HG03342 (cell line): ENCODE data around the gene SPECC1.
"Not testable (repeated sequence)": the region's sequence is repeated elsewhere in the genome, so short reads cannot be mapped to it uniquely, and the experiment has no call there.

Experiments
- ATAC-seq: cut with Tn5 transposase; IDR thresholded peaks from one replicate; pipeline ENCODE4 v1.9.1; 2021; ENCODE audit warnings: mild to moderate bottlenecking, moderate library complexity; ENCODE audit not compliant: unreplicated experiment

SPECC1 gene

GRCh38 chr17:20228410-20228809 lies 219.3 kb downstream of the SPECC1 start:
- ATAC-seq: no peak

GRCh38 chr17:20228860-20229259 lies 219.7 kb downstream of the SPECC1 start:
- ATAC-seq: no peak

GRCh38 chr17:20230924-20231323 lies 221.8 kb downstream of the SPECC1 start:
- ATAC-seq: no peak

GRCh38 chr17:20232611-20233010 lies 223.5 kb downstream of the SPECC1 start:
- ATAC-seq: no peak

GRCh38 chr17:20234276-20234675 lies 225.1 kb downstream of the SPECC1 start:
- ATAC-seq: no peak

- no peak for ATAC-seq
These were observed 226.6 kb downstream of the SPECC1 start for GRCh38 chr17:20235747-20236146.

GRCh38 chr17:20236578-20237227 lies 227.5 kb downstream of the SPECC1 start:
- no peak for ATAC-seq

GRCh38 chr17:20239776-20240175 lies 230.6 kb downstream of the SPECC1 start:
- not testable (repeated sequence) for ATAC-seq

GRCh38 chr17:20241855-20242254 lies 232.7 kb downstream of the SPECC1 start:
- ATAC-seq: no peak

GRCh38 chr17:20242271-20242670 lies 233.1 kb downstream of the SPECC1 start:
- ATAC-seq: no peak

GRCh38 chr17:20243524-20243923 lies 234.4 kb downstream of the SPECC1 start:
- no peak for ATAC-seq

- ATAC-seq: no peak
These were observed 235.5 kb downstream of the SPECC1 start for GRCh38 chr17:20244671-20245070.

GRCh38 chr17:20246692-20247091 lies 237.5 kb downstream of the SPECC1 start:
- ATAC-seq: no peak

GRCh38 chr17:20253323-20253722 lies 244.2 kb downstream of the SPECC1 start:
- no peak for ATAC-seq

- no peak for ATAC-seq
These were observed 245.4 kb downstream of the SPECC1 start for GRCh38 chr17:20254541-20254940.

GRCh38 chr17:20256144-20256543 lies 247.0 kb downstream of the SPECC1 start:
- no peak for ATAC-seq

GRCh38 chr17:20257008-20257407 lies 247.8 kb downstream of the SPECC1 start:
- ATAC-seq: no peak

- ATAC-seq: no peak
These were observed 248.6 kb downstream of the SPECC1 start for GRCh38 chr17:20257798-20258197.

GRCh38 chr17:20259668-20260067 lies 250.5 kb downstream of the SPECC1 start:
- no peak for ATAC-seq

GRCh38 chr17:20260268-20260667 lies 251.1 kb downstream of the SPECC1 start:
- ATAC-seq: no peak

- no peak for ATAC-seq
These were observed 253.3 kb downstream of the SPECC1 start for GRCh38 chr17:20262226-20263114.

GRCh38 chr17:20263115-20263433 lies 253.9 kb downstream of the SPECC1 start:
- not testable (repeated sequence) for ATAC-seq
